B cell (primary cell): ENCODE measurements around the gene ZNF691.
"Not testable (repeated sequence)": the region's sequence is repeated elsewhere in the genome, so short reads cannot be mapped to it uniquely, and the experiment has no call there.

ENCODE experiments used
- CTCF ChIP-seq: fragments of 200-600 bp; IDR thresholded peaks from one replicate; pipeline ENCODE4 v1.8.0; 2022; ENCODE audit warnings: antibody characterized with exemption, mild to moderate bottlenecking
- EZH2 ChIP-seq: IDR thresholded peaks from 2 replicates; pipeline ENCODE4 v1.6.1; 2012; ENCODE audit warnings: borderline replicate concordance, low read depth, mild to moderate bottlenecking, moderate library complexity, low read length; ENCODE audit not compliant: insufficient read depth, poor library complexity, severe bottlenecking

- not testable (repeated sequence) for TF ChIP-seq CTCF, EZH2
These were observed 13.0 kb downstream of the ZNF691 start for GRCh38 chr1:42859366-42859765.
